Nephron (organoid): ENCODE data around the gene PHLPP1.

Experiments used
- H3K27ac Mint-ChIP-seq, 3 experiments: 2 replicates each; pipeline ENCODE4 v1.8.0; 2020; ENCODE audit warnings: mixed read lengths in 3 of 3, mild to moderate bottlenecking in 2 of 3, moderate library complexity in 1 of 3
- H3K27me3 Mint-ChIP-seq: 2 replicates; pipeline ENCODE4 v1.8.0; 2021; ENCODE audit warnings: low read depth, mild to moderate bottlenecking, moderate library complexity, mixed read lengths
- H3K36me3 Mint-ChIP-seq: 2 replicates; pipeline ENCODE4 v1.8.0; 2020; ENCODE audit warnings: low read depth, mixed read lengths
- H3K4me1 Mint-ChIP-seq: 2 replicates; pipeline ENCODE4 v1.8.0; 2020; ENCODE audit warnings: mixed read lengths
- H3K4me3 Mint-ChIP-seq, 3 experiments: 2 replicates each; pipeline ENCODE4 v1.8.0; 2020; ENCODE audit warnings: mild to moderate bottlenecking in 3 of 3, mixed read lengths in 3 of 3, moderate library complexity in 2 of 3
- H3K9me3 Mint-ChIP-seq: 2 replicates; pipeline ENCODE4 v1.8.0; 2020; ENCODE audit warnings: mixed read lengths
- CTCF ChIP-seq, 3 experiments: fragments of 200-600 bp; sonication (generic); IDR thresholded peaks; one replicate each; pipeline ENCODE4 v1.5.0; 2021; ENCODE audit warnings: antibody characterized with exemption in 3 of 3; ENCODE audit not compliant: unreplicated experiment in 3 of 3

Gene PHLPP1

DNA sequence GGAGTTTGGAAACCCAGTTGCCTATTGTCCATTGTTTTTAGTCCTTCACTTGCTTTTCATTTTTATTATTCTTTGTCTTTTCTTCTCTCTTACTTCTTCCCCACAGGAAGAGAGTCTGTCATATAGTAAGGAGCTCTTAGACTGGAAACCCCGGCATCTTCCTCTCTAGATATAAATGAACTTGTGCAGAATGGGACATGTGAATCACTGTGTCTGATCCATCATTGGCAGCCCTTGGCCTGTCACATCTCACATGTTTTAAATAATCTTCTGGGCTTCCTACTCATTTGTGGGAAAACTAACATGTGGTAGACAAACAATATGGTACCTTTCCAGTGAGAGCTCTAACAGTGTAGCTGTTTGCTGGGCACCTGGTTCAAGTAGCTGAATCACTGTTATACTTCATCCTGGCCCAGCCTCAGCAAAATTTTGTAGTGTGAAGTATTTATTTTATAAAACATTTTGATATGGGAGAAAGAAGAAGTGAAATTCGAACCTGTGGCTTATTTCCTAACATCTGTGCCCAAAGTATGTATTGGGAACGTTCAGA lies 112.8 kb downstream of the PHLPP1 start:
- no peak overlapping the region for H3K27ac Mint-ChIP-seq
- peaks cover 9% of the 10 kb centered on the region for H3K4me1 Mint-ChIP-seq
- peaks cover 15% of the 10 kb centered on the region for H3K36me3 Mint-ChIP-seq
- no peaks in the 10 kb centered on the region for H3K9me3 Mint-ChIP-seq
- TF ChIP-seq CTCF (IDR thresholded peaks at IDR 0.05; ENCODE audit: unreplicated experiment in 3 of 3): no peak
- no peak overlapping the region for H3K4me3 Mint-ChIP-seq
- no peaks in the 10 kb centered on the region for H3K27me3 Mint-ChIP-seq

DNA sequence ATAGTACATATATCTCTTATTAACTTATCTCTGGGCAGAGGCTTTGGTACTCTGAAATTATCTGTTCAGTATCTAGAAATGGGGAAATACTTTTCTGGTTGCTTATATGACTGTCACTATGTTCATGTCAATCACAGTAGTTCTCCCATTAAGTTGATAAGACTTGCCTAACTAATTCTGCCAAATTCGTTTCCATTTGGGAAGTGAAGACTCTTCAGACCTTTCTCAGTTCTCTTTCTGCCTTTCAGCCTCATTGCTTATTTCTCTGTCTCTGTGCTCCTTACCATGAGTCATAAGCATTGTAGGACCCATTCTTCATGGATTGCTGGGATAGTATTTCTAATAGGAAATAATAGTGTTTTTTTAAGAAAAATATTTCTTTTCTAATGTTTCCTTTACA lies 113.5 kb downstream of the PHLPP1 start:
- no peak overlapping the region for H3K4me3 Mint-ChIP-seq
- no peak for TF ChIP-seq CTCF (IDR thresholded peaks at IDR 0.05; ENCODE audit: unreplicated experiment in 3 of 3)
- peaks cover 9% of the 10 kb centered on the region for H3K4me1 Mint-ChIP-seq
- H3K36me3 Mint-ChIP-seq: peaks cover 15% of the 10 kb centered on the region
- H3K27me3 Mint-ChIP-seq: no peaks in the 10 kb centered on the region
- H3K9me3 Mint-ChIP-seq: no peaks in the 10 kb centered on the region
- no peak overlapping the region for H3K27ac Mint-ChIP-seq

GRCh38 chr18:62829936-62830335 lies 114.6 kb downstream of the PHLPP1 start:
- Mint-ChIP-seq H3K9me3 (no peaks in the 10 kb centered on the region), H3K4me1 (peaks cover 9% of the 10 kb centered on the region), H3K4me3 (no peak overlapping the region), H3K36me3 (peaks cover 15% of the 10 kb centered on the region), H3K27ac (no peak overlapping the region), H3K27me3 (no peaks in the 10 kb centered on the region)
- TF ChIP-seq CTCF (IDR thresholded peaks at IDR 0.05; ENCODE audit: unreplicated experiment in 3 of 3): no peak

DNA sequence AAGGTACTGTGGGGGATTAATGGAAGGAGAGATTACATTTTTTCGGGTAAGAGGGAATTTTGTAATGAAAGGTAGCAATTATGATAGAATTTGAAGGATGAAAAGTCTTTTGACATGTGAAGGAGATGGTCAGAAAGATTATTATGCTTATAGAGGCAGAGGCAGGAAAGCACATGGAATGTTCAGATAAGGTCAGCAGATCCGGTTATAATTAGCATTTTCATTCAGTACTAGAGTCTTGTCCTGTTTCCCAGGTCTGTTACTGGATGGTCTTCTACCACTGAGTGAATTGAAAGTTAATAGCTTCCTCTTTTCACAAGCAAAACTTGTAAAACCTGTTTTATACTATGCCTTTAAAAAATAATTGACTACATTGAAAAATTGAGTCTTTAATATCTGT lies 116.9 kb downstream of the PHLPP1 start:
- peaks cover 15% of the 10 kb centered on the region for H3K36me3 Mint-ChIP-seq
- no peak overlapping the region for H3K27ac Mint-ChIP-seq
- H3K4me3 Mint-ChIP-seq: no peak overlapping the region
- no peak for TF ChIP-seq CTCF (IDR thresholded peaks at IDR 0.05; ENCODE audit: unreplicated experiment in 3 of 3)
- no peaks in the 10 kb centered on the region for H3K27me3 Mint-ChIP-seq
- H3K9me3 Mint-ChIP-seq: no peaks in the 10 kb centered on the region
- peaks cover 6% of the 10 kb centered on the region for H3K4me1 Mint-ChIP-seq

GRCh38 chr18:62833494-62833893 lies 118.2 kb downstream of the PHLPP1 start:
- Mint-ChIP-seq H3K27ac (no peak overlapping the region), H3K27me3 (no peaks in the 10 kb centered on the region), H3K9me3 (no peaks in the 10 kb centered on the region), H3K36me3 (peaks cover 15% of the 10 kb centered on the region), H3K4me3 (no peak overlapping the region), H3K4me1 (peaks cover 5% of the 10 kb centered on the region)
- no peak for TF ChIP-seq CTCF (IDR thresholded peaks at IDR 0.05; ENCODE audit: unreplicated experiment in 3 of 3)

DNA sequence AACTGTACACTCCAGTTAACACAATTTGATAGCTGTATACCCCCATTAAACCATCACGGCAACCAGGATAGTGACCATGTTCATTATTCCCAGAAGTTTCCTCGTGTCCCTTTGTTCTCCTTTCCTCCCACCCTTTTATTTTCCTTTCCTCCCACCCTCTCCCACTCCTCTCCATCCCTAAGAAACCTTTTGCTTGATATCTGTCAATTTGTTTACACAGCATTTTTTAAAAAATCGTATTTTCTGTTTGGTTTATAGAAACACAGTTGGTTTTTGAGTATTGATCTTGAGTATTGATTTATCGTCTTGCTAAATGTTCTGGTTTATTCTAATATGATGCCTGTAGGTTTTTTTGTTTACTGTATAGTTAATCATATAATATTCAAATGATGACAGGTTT lies 119.4 kb downstream of the PHLPP1 start:
- H3K4me1 Mint-ChIP-seq: peaks cover 5% of the 10 kb centered on the region

More for the DNA sequence above, 119.4 kb downstream of the PHLPP1 start:
- TF ChIP-seq CTCF (IDR thresholded peaks at IDR 0.05; ENCODE audit: unreplicated experiment in 3 of 3): no peak
- Mint-ChIP-seq H3K4me3 (no peak overlapping the region), H3K27me3 (no peaks in the 10 kb centered on the region), H3K36me3 (peaks cover 15% of the 10 kb centered on the region), H3K9me3 (no peaks in the 10 kb centered on the region), H3K27ac (no peak overlapping the region)
